Neuronal stem cell (in vitro differentiated cells): ENCODE results near the gene TMEM156.
A peak's percentile ranks its signal among the peaks of the same experiment; 100 is the strongest.

Experiments used
- DNase-seq: peaks from one replicate; pipeline ENCODE4 v3.0.0-alpha.2; 2013; ENCODE audit warnings: low spot score
- H2AFZ ChIP-seq: one replicate; pipeline ENCODE4 v1.6.1; 2013; ENCODE audit warnings: mild to moderate bottlenecking, low read length, inconsistent platforms
- H2AK5ac ChIP-seq: 2 replicates; pipeline ENCODE4 v1.6.1; 2013; ENCODE audit warnings: low read depth, mild to moderate bottlenecking, inconsistent platforms, low read length, moderate library complexity, mixed read lengths
- H2BK120ac ChIP-seq: 2 replicates; pipeline ENCODE4 v1.6.1; 2013; ENCODE audit warnings: low read depth, mild to moderate bottlenecking, inconsistent platforms, low read length, moderate library complexity, mixed read lengths
- H2BK12ac ChIP-seq: one replicate; pipeline ENCODE4 v1.6.1; 2013; ENCODE audit warnings: low read length, inconsistent platforms
- H2BK15ac ChIP-seq: 2 replicates; pipeline ENCODE4 v1.6.1; 2013; ENCODE audit warnings: mild to moderate bottlenecking, low read length, inconsistent platforms, mixed read lengths
- H2BK5ac ChIP-seq: one replicate; pipeline ENCODE4 v1.6.1; 2013; ENCODE audit warnings: inconsistent platforms, mild to moderate bottlenecking, low read length, moderate library complexity
- H3K14ac ChIP-seq: one replicate; pipeline ENCODE4 v1.6.1; 2013; ENCODE audit warnings: low read length, inconsistent platforms
- H3K18ac ChIP-seq: 2 replicates; pipeline ENCODE4 v1.6.1; 2013; ENCODE audit warnings: low read length, inconsistent platforms
- H3K23ac ChIP-seq: 2 replicates; pipeline ENCODE4 v1.6.1; 2013; ENCODE audit warnings: low read depth, mild to moderate bottlenecking, mixed read lengths, low read length, inconsistent platforms; ENCODE audit not compliant: poor library complexity
- H3K27ac ChIP-seq: replicated peaks from 3 replicates; pipeline ENCODE4 v1.5.1; 2013; ENCODE audit warnings: low read length, inconsistent platforms
- H3K27me3 ChIP-seq, 3 experiments: 2 replicates each; pipeline ENCODE4 v1.6.1; 2013; ENCODE audit warnings: low read length in 3 of 3, mild to moderate bottlenecking in 2 of 3, inconsistent platforms in 1 of 3, low read depth in 1 of 3, mixed read lengths in 1 of 3, moderate library complexity in 1 of 3; ENCODE audit not compliant: control insufficient read depth in 3 of 3, insufficient read depth in 3 of 3
- H3K36me3 ChIP-seq, 2 donors: replicated peaks in 1 of 2; 2 replicates each; pipeline ENCODE4 v1.6.1; 2013; ENCODE audit warnings: low read length in 2 of 2; ENCODE audit not compliant: control insufficient read depth in 2 of 2, insufficient read depth in 2 of 2
- H3K4ac ChIP-seq: 2 replicates; pipeline ENCODE4 v1.6.1; 2013; ENCODE audit warnings: inconsistent platforms, mild to moderate bottlenecking, low read length, moderate library complexity
- H3K4me1 ChIP-seq, 2 donors: 1 replicate in 1 of 2; 2 replicates in 1 of 2; pipeline ENCODE4 v1.6.1; 2013; ENCODE audit warnings: low read length in 2 of 2, low read depth in 1 of 2; ENCODE audit not compliant: control insufficient read depth in 2 of 2, insufficient read depth in 1 of 2
- H3K4me2 ChIP-seq: one replicate; pipeline ENCODE4 v1.6.1; 2013; ENCODE audit warnings: mild to moderate bottlenecking, low read length, inconsistent platforms; ENCODE audit not compliant: insufficient read depth, poor library complexity, severe bottlenecking
- H3K4me3 ChIP-seq, 2 donors: 2 replicates each; pipeline ENCODE4 v1.5.1; 2013; ENCODE audit warnings: low read length in 2 of 2, mild to moderate bottlenecking in 2 of 2, inconsistent platforms in 1 of 2, moderate library complexity in 1 of 2
- H3K79me1 ChIP-seq: one replicate; pipeline ENCODE4 v1.6.1; 2013; ENCODE audit warnings: low read depth, mild to moderate bottlenecking, inconsistent platforms, low read length, moderate library complexity
- H3K9ac ChIP-seq: one replicate; pipeline ENCODE4 v1.6.1; 2013; ENCODE audit warnings: mild to moderate bottlenecking, low read depth, low read length, inconsistent platforms; ENCODE audit not compliant: poor library complexity
- H3K9me3 ChIP-seq, 2 donors: replicated peaks in 1 of 2; 2 replicates each; pipeline versions ENCODE3 to v1.6.1; 2013; ENCODE audit warnings: low read length in 2 of 2, mild to moderate bottlenecking in 2 of 2, inconsistent platforms in 1 of 2, low read depth in 1 of 2, mixed read lengths in 1 of 2, moderate library complexity in 1 of 2; ENCODE audit not compliant: control insufficient read depth in 2 of 2, insufficient read depth in 1 of 2
- H4K8ac ChIP-seq: one replicate; pipeline ENCODE4 v1.6.1; 2013; ENCODE audit warnings: low read depth, mild to moderate bottlenecking, inconsistent platforms, low read length, moderate library complexity
- H4K91ac ChIP-seq: one replicate; pipeline ENCODE4 v1.6.1; 2013; ENCODE audit warnings: low read length, low read depth, mild to moderate bottlenecking, inconsistent platforms; ENCODE audit not compliant: poor library complexity
- WGBS, 2 donors: extraction: QIAGEN DNeasy Blood & Tissue Kit; methylation state at CpG; one replicate each; pipeline ENCODE4 v1.1.7; 2013; ENCODE audit warnings: missing lambda C conversion rate in 2 of 2, mixed read lengths in 1 of 2; ENCODE audit not compliant: insufficient read length in 2 of 2, insufficient replicate concordance in 1 of 2; ENCODE audit errors: extremely low coverage in 2 of 2; 5-methylcytosine and 5-hydroxymethylcytosine counted together

Gene TMEM156

GRCh38 chr4:39044364-39044955 lies 12.3 kb upstream of the TMEM156 start:
- Histone ChIP-seq H3K9ac (no peak overlapping the region), H2BK5ac (no peak overlapping the region), H2BK12ac (no peak overlapping the region), H3K23ac (no peak overlapping the region), H3K4me3 (peak overlapping the region; percentile 55 to 97), H4K8ac (no peak overlapping the region), H3K27me3 (no peaks in the 10 kb centered on the region), H3K27ac (peak overlapping the region; percentile 77), H3K36me3 (no peaks in the 10 kb centered on the region), H2AFZ (peak overlapping the region; percentile 74), H3K9me3 (no peaks in the 10 kb centered on the region), H3K14ac (peak overlapping the region; percentile 71), H3K4me1 (peaks cover 3 to 6% of the 10 kb centered on the region in 2 donors), H3K4ac (no peak overlapping the region), H3K18ac (no peak overlapping the region), H3K4me2 (peak overlapping the region; percentile 58), H2BK15ac (no peak overlapping the region), H4K91ac (no peak overlapping the region), H2BK120ac (no peak overlapping the region), H2AK5ac (no peak overlapping the region), H3K79me1 (peaks cover 3% of the 10 kb centered on the region)
- no CpG with 5 or more reads among the region's 54 CpGs for WGBS, 2 donors
- DNase-seq: peak; percentile 91

GRCh38 chr4:39043861-39044363 lies 11.7 kb upstream of the TMEM156 start:
- H3K9ac ChIP-seq: no peak overlapping the region
- WGBS, 2 donors: no CpG with 5 or more reads among the region's 8 CpGs
- no peaks in the 10 kb centered on the region for H3K27me3 ChIP-seq
- H3K23ac ChIP-seq: no peak overlapping the region
- H3K36me3 ChIP-seq: no peaks in the 10 kb centered on the region
- no peak overlapping the region for H2BK5ac ChIP-seq
- no peak overlapping the region for H4K8ac ChIP-seq
- H4K91ac ChIP-seq: no peak overlapping the region
- peak overlapping the region; percentile 73 for H3K27ac ChIP-seq
- no peak overlapping the region for H2AK5ac ChIP-seq
- DNase-seq: no peak
- H3K9me3 ChIP-seq: no peaks in the 10 kb centered on the region
- no peak overlapping the region for H2BK15ac ChIP-seq
- peak overlapping the region; percentile 55 to 62 for H3K4me3 ChIP-seq
- H3K4me1 ChIP-seq: peaks cover 3 to 6% of the 10 kb centered on the region in 2 donors
- H2BK120ac ChIP-seq: no peak overlapping the region
- peak overlapping the region; percentile 74 for H2AFZ ChIP-seq
- no peak overlapping the region for H2BK12ac ChIP-seq
- H3K4ac ChIP-seq: no peak overlapping the region
- no peak overlapping the region for H3K18ac ChIP-seq
- H3K14ac ChIP-seq: no peak overlapping the region
- peak overlapping the region; percentile 58 for H3K4me2 ChIP-seq
- H3K79me1 ChIP-seq: peaks cover 3% of the 10 kb centered on the region

GRCh38 chr4:39043058-39043860 lies 11.1 kb upstream of the TMEM156 start:
- Histone ChIP-seq H3K14ac (no peak overlapping the region), H4K8ac (no peak overlapping the region), H2AFZ (peak overlapping the region; percentile 74), H3K36me3 (no peaks in the 10 kb centered on the region), H3K9ac (no peak overlapping the region), H3K9me3 (no peaks in the 10 kb centered on the region), H2BK120ac (no peak overlapping the region), H2BK15ac (no peak overlapping the region), H3K27me3 (no peaks in the 10 kb centered on the region), H2BK12ac (no peak overlapping the region), H3K18ac (no peak overlapping the region), H4K91ac (no peak overlapping the region), H3K23ac (no peak overlapping the region), H3K79me1 (no peaks in the 10 kb centered on the region), H2BK5ac (no peak overlapping the region), H3K4me3 (peak overlapping the region in 1 of 2 donors; percentile 55), H3K27ac (peak overlapping the region; percentile 18), H3K4ac (no peak overlapping the region), H3K4me1 (peaks cover 3 to 6% of the 10 kb centered on the region in 2 donors), H3K4me2 (peak overlapping the region; percentile 58), H2AK5ac (no peak overlapping the region)
- no CpG with 5 or more reads among the region's 10 CpGs for WGBS, 2 donors
- DNase-seq: no peak

- Histone ChIP-seq H2BK15ac (no peak overlapping the region), H3K79me1 (no peaks in the 10 kb centered on the region), H3K9me3 (no peaks in the 10 kb centered on the region), H3K4me1 (peaks cover 5 to 14% of the 10 kb centered on the region in 2 donors), H3K36me3 (no peaks in the 10 kb centered on the region), H3K4ac (no peak overlapping the region), H3K18ac (no peak overlapping the region), H2BK120ac (no peak overlapping the region), H3K27ac (no peak overlapping the region), H2AK5ac (no peak overlapping the region), H2AFZ (peak overlapping the region; percentile 63), H4K91ac (no peak overlapping the region), H3K27me3 (no peaks in the 10 kb centered on the region), H3K4me2 (no peak overlapping the region), H3K23ac (no peak overlapping the region), H2BK5ac (no peak overlapping the region), H3K14ac (no peak overlapping the region), H4K8ac (no peak overlapping the region), H2BK12ac (no peak overlapping the region), H3K4me3 (no peak overlapping the region), H3K9ac (no peak overlapping the region)
- no peak for DNase-seq
- no CpG with 5 or more reads among the region's 1 CpG for WGBS, 2 donors
These were observed 10.2 kb upstream of the TMEM156 start for GRCh38 chr4:39042366-39042765.
